NCI-H2171 treated with DMSO at 0.1 percent for 48 hours (cell line): ENCODE results near the gene NBPF26.
"Not testable (repeated sequence)": the region's sequence is repeated elsewhere in the genome, so short reads cannot be mapped to it uniquely, and the experiment has no call there.

ENCODE experiments used
- DNase-seq: peaks from one replicate; lab custom pipeline; 2025; lab: John Stamatoyannopoulos, UW

NBPF26 gene

GRCh38 chr1:120858144-120858543 is 134.4 kb downstream of the NBPF26 start:
- DNase-seq = not testable (repeated sequence)

GRCh38 chr1:120859615-120860234 is 136.0 kb downstream of the NBPF26 start:
- not testable (repeated sequence) for DNase-seq

- not testable (repeated sequence) for DNase-seq
Observed at GRCh38 chr1:120878206-120878605, 154.5 kb downstream of the NBPF26 start.

GRCh38 chr1:120880056-120880455 is 156.3 kb downstream of the NBPF26 start:
- not testable (repeated sequence) for DNase-seq

GRCh38 chr1:120881934-120882333 is 158.2 kb downstream of the NBPF26 start:
- not testable (repeated sequence) for DNase-seq
